Endodermal cell (in vitro differentiated cells): Measurements from ENCODE around the gene INSIG1. TPM values are rescaled to one million over a fixed set of nuclear protein-coding genes. Genes with fewer than 3 reads are reported as not detected.

Experiments
- DNase-seq: peaks from one replicate; pipeline ENCODE4 v3.0.0-alpha.2; 2017
- H3K27ac ChIP-seq: 2 replicates; pipeline ENCODE4 v1.5.1; 2013; ENCODE audit warnings: mild to moderate bottlenecking, low read depth, low read length, moderate library complexity
- H3K27me3 ChIP-seq: 2 replicates; pipeline ENCODE4 v1.6.1; 2013; ENCODE audit warnings: mild to moderate bottlenecking, low read length, moderate library complexity; ENCODE audit not compliant: insufficient read depth, control insufficient read depth, poor library complexity, severe bottlenecking
- H3K36me3 ChIP-seq: 2 replicates; pipeline ENCODE4 v1.7.0; 2013; ENCODE audit warnings: mild to moderate bottlenecking, low read length, moderate library complexity; ENCODE audit not compliant: control insufficient read depth, insufficient read depth
- H3K4me1 ChIP-seq: one replicate; pipeline ENCODE4 v1.7.0; 2013; ENCODE audit warnings: low read length; ENCODE audit not compliant: control insufficient read depth, insufficient read depth
- H3K4me3 ChIP-seq: 2 replicates; pipeline ENCODE4 v1.5.1; 2013; ENCODE audit warnings: mild to moderate bottlenecking, low read length, moderate library complexity
- H3K9ac ChIP-seq: 2 replicates; pipeline ENCODE4 v1.6.1; 2013; ENCODE audit warnings: mild to moderate bottlenecking, low read length, moderate library complexity; ENCODE audit not compliant: poor library complexity, severe bottlenecking; ENCODE audit errors: extremely low read depth
- H3K9me3 ChIP-seq: 2 replicates; pipeline ENCODE4 v1.6.1; 2013; ENCODE audit warnings: mild to moderate bottlenecking, low read length, moderate library complexity; ENCODE audit not compliant: control insufficient read depth
- H3K27ac Mint-ChIP-seq: 2 replicates; pipeline ENCODE4 v1.8.0; 2020; ENCODE audit warnings: mixed read lengths
- H3K27me3 Mint-ChIP-seq: 2 replicates; pipeline ENCODE4 v1.8.0; 2021; ENCODE audit warnings: mild to moderate bottlenecking, mixed read lengths; ENCODE audit not compliant: insufficient read depth
- H3K36me3 Mint-ChIP-seq: 2 replicates; pipeline ENCODE4 v1.8.0; 2020; ENCODE audit warnings: low read depth, mixed read lengths
- H3K4me1 Mint-ChIP-seq: 2 replicates; pipeline ENCODE4 v1.8.0; 2020; ENCODE audit warnings: mixed read lengths
- H3K4me3 Mint-ChIP-seq: 2 replicates; pipeline ENCODE4 v1.8.0; 2020; ENCODE audit warnings: mild to moderate bottlenecking, moderate library complexity, mixed read lengths
- H3K9me3 Mint-ChIP-seq: 2 replicates; pipeline ENCODE4 v1.8.0; 2020; ENCODE audit warnings: mild to moderate bottlenecking, mixed read lengths
- CTCF ChIP-seq: fragments of 200-600 bp; sonication (generic); conservative IDR thresholded peaks from 2 replicates; pipeline ENCODE4 v1.5.0; 2021; ENCODE audit warnings: antibody characterized with exemption, mild to moderate bottlenecking
- WGBS, 2 experiments: methylation state at CpG; one replicate each; pipeline versions ENCODE4 v1.1.5 to v1.1.7; 2013; ENCODE audit warnings: missing lambda C conversion rate in 2 of 2, mixed read lengths in 1 of 2; ENCODE audit not compliant: insufficient coverage in 1 of 2, insufficient read length in 1 of 2; 5-methylcytosine and 5-hydroxymethylcytosine counted together
- total RNA-seq, 2 donors: library from RNA; stranded (reverse); fragmentation: NEBNext Ultra II Directional in 1 of 2; extraction: Animal tissue kit (Norgen Biotek cat#: 25700) in 1 of 2; gene quantifications; 2 replicates in 1 of 2; 3 replicates in 1 of 2; pipeline ENCODE4 v1.2.1, GENCODE V29; 2021

Gene INSIG1
- total RNA-seq, 2 donors from 2014 or later, result 27.2 to 36.9 TPM

DNA sequence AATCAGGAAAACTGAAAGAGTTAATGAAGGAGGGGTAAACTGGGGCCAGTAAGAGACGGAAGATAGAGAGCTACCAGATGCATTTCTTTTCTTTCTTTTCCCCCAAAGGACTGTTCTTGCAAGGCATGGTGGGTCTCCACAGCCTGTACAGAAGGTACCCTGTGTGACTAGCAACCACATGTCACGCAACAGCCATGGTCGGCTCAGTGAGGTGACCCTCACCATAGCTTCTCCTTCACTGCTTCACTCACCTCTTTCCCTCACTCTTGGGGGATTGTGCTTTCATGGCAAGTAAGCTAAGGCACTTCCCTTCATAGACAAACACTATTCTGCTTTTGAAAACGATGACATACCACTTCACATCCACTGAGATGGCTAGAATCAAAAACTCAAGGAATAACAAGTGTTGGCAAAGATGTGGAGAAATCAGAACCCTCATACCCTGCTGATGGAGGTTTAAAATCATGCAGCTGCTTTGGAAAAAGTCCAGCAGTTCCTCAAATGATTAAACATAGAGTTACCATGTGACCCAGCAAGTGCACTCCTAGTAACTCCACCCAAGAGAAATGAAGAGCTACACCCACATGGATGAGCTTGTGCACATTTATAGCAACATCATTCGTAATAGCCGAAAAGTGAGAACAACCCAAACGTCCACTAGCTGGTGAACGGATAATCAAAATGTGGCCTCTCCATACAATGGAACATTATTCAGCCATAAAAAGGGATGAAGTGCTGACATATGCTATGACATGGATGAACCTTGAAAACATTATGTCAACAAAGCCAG lies 3.8 kb upstream of the INSIG1 start:
- Histone ChIP-seq H3K9ac (no peak overlapping the region), H3K36me3 (no peaks in the 10 kb centered on the region), H3K27ac (no peak overlapping the region), H3K27me3 (no peaks in the 10 kb centered on the region), H3K4me3 (no peak overlapping the region), H3K9me3 (no peaks in the 10 kb centered on the region), H3K4me1 (peaks cover 9% of the 10 kb centered on the region)
- no peak for DNase-seq
- Mint-ChIP-seq H3K4me1 (peaks cover 17% of the 10 kb centered on the region), H3K4me3 (no peak overlapping the region), H3K9me3 (no peaks in the 10 kb centered on the region), H3K36me3 (no peaks in the 10 kb centered on the region), H3K27ac (no peak overlapping the region), H3K27me3 (peaks cover 7% of the 10 kb centered on the region)
- 94% methylated on average over 5 to 8 of the region's 8 CpGs for WGBS, 2 experiments
- TF ChIP-seq CTCF, result no peak

GRCh38 chr7:155294511-155294778 lies 3.2 kb upstream of the INSIG1 start:
- no peaks in the 10 kb centered on the region for H3K9me3 Mint-ChIP-seq
- H3K4me1 ChIP-seq, result peaks cover 9% of the 10 kb centered on the region
- H3K36me3 ChIP-seq, result no peaks in the 10 kb centered on the region
- WGBS, 2 experiments, result 93 to 100% methylated on average over 3 to 6 of the region's 6 CpGs
- peaks cover 21% of the 10 kb centered on the region for H3K4me1 Mint-ChIP-seq
- no peak overlapping the region for H3K27ac ChIP-seq
- H3K27me3 Mint-ChIP-seq, result peaks cover 3% of the 10 kb centered on the region
- no peak overlapping the region for H3K27ac Mint-ChIP-seq
- no peak for DNase-seq
- no peaks in the 10 kb centered on the region for H3K9me3 ChIP-seq
- no peak overlapping the region for H3K9ac ChIP-seq
- H3K4me3 Mint-ChIP-seq, result no peak overlapping the region
- peaks cover under 1% of the 10 kb centered on the region for H3K36me3 Mint-ChIP-seq
- no peaks in the 10 kb centered on the region for H3K27me3 ChIP-seq
- no peak overlapping the region for H3K4me3 ChIP-seq
- no peak for TF ChIP-seq CTCF

GRCh38 chr7:155295511-155295910 lies 2.2 kb upstream of the INSIG1 start:
- peak overlapping the region; percentile 64 for H3K4me3 Mint-ChIP-seq
- Histone ChIP-seq H3K36me3 (no peaks in the 10 kb centered on the region), H3K4me3 (no peak overlapping the region), H3K4me1 (peaks cover 13% of the 10 kb centered on the region), H3K9ac (no peak overlapping the region), H3K27ac (no peak overlapping the region), H3K27me3 (no peaks in the 10 kb centered on the region), H3K9me3 (no peaks in the 10 kb centered on the region)
- peaks cover 3% of the 10 kb centered on the region for H3K27me3 Mint-ChIP-seq
- H3K9me3 Mint-ChIP-seq, result no peaks in the 10 kb centered on the region
- no peak for TF ChIP-seq CTCF
- no peak overlapping the region for H3K27ac Mint-ChIP-seq
- DNase-seq, result peak; percentile 58
- H3K4me1 Mint-ChIP-seq, result peaks cover 29% of the 10 kb centered on the region
- H3K36me3 Mint-ChIP-seq, result peaks cover 5% of the 10 kb centered on the region
- 86 to 92% methylated on average over 7 of the region's 7 CpGs for WGBS, 2 experiments
